ENCODE data around the gene RAPGEF4. TPM values are rescaled to one million over a fixed set of nuclear protein-coding genes. Genes with fewer than 3 reads are reported as not detected.

RAPGEF4 gene
- total and polyA plus RNA-seq, 2 donors (not counting 1 experiment from before 2014, with no cell fraction given), result 0.22 to 0.30 TPM

DNA sequence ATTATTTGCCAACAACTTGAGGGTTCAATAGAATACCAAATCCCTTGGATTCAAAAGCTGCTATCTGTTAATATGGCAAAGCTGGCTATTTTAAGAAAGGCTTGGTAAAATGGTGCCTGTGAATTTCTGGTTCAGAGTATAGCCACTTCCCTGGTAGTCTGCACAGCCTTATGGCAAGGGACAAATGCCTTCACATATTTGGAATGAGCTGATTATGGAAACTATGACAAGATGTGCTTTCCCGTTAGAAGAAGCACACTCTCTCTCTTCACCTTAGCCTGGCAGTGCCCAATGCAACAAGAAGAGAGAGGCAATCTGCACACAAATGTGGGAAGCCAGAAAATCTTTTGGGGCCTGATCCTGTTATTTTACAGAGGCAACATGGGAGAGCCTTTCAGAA, 292.5 kb downstream of the RAPGEF4 start:
- Mint-ChIP-seq H3K27ac (no peak overlapping the region), H3K4me3 (no peak overlapping the region), H3K9me3 (ENCODE audit: insufficient read depth) (no peaks in the 10 kb centered on the region), H3K4me1 (peaks cover 1% of the 10 kb centered on the region), H3K27me3 (peaks cover 16% of the 10 kb centered on the region)
- no peak for TF ChIP-seq EZH2 (IDR thresholded peaks at IDR 0.05; ENCODE audit: borderline replicate concordance, insufficient read depth, low read depth, low read length, poor library complexity, severe bottlenecking)
- TF ChIP-seq, protein P1, sequence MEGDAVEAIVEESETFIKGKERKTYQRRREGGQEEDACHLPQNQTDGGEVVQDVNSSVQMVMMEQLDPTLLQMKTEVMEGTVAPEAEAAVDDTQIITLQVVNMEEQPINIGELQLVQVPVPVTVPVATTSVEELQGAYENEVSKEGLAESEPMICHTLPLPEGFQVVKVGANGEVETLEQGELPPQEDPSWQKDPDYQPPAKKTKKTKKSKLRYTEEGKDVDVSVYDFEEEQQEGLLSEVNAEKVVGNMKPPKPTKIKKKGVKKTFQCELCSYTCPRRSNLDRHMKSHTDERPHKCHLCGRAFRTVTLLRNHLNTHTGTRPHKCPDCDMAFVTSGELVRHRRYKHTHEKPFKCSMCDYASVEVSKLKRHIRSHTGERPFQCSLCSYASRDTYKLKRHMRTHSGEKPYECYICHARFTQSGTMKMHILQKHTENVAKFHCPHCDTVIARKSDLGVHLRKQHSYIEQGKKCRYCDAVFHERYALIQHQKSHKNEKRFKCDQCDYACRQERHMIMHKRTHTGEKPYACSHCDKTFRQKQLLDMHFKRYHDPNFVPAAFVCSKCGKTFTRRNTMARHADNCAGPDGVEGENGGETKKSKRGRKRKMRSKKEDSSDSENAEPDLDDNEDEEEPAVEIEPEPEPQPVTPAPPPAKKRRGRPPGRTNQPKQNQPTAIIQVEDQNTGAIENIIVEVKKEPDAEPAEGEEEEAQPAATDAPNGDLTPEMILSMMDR (IDR thresholded peaks at IDR 0.05), result no peak
- ChIA-PET POLR2A (no interaction called here), CTCF (interaction anchor here (0.7 to 6.8 kb wide), 21 partner anchors 8 to 1315 kb away, joined by 3 to 303 read pairs (median 4); no protein-coding TSS in a partner anchor)
- DNase-seq (no peak), ATAC-seq (ENCODE audit: low read depth) (no peak)
- no peaks in the 10 kb centered on the region for H3K9me3 ChIP-seq (ENCODE audit: control extremely low read depth in 1 of 3, control insufficient read depth in 2 of 3, insufficient read depth in 1 of 3, low read length in 2 of 3)
- no peaks in the 10 kb centered on the region for H3K36me3 ChIP-seq (replicated peaks in 1 of 2; ENCODE audit: control extremely low read depth in 1 of 2, control insufficient read depth in 1 of 2, extremely low read depth in 1 of 2, insufficient read depth in 2 of 2, low read length in 1 of 2)
- H3K4me2 ChIP-seq (replicated peaks; ENCODE audit: low read depth, low read length, poor library complexity, severe bottlenecking), result no peak overlapping the region
- no peaks in the 10 kb centered on the region for H4K20me1 ChIP-seq (ENCODE audit: control insufficient read depth, insufficient read depth, low read length, poor library complexity, severe bottlenecking)
- H3K27me3 ChIP-seq (replicated peaks in 1 of 4; ENCODE audit: control extremely low read depth in 1 of 4, control insufficient read depth in 3 of 4, insufficient read depth in 4 of 4, low read length in 3 of 4), result peaks cover 0 to 3% (median 0%) of the 10 kb centered on the region in 4 experiments
- peaks cover 4 to 8% of the 10 kb centered on the region in 2 donors for H3K4me1 ChIP-seq (ENCODE audit: control insufficient read depth in 2 of 2, insufficient read depth in 2 of 2, low read length in 2 of 2)
- no CpG with 5 or more reads among the region's 1 CpG for WGBS (ENCODE audit: insufficient coverage)
- no peaks in the 10 kb centered on the region for H3K79me2 ChIP-seq (ENCODE audit: control insufficient read depth, insufficient read depth, low read length)
- no peak overlapping the region for H3K9ac ChIP-seq (ENCODE audit: low read length)
- intact Hi-C loops (cut with micrococcal nuclease), result no loop called here
- H3K27ac ChIP-seq (ENCODE audit: low read length in 2 of 2), result no peak overlapping the region
- no peak overlapping the region for H2AFZ ChIP-seq (ENCODE audit: insufficient read depth, low read depth, low read length, poor library complexity, severe bottlenecking)
- H3K4me3 ChIP-seq (ENCODE audit: control extremely low read depth in 1 of 5, extremely low read depth in 1 of 5, insufficient read depth in 1 of 5, low read depth in 2 of 5, low read length in 4 of 5), result no peak overlapping the region

GRCh38 chr2:173028671-173029070, 293.0 kb downstream of the RAPGEF4 start:
- Histone ChIP-seq H3K9ac (ENCODE audit: low read length) (no peak overlapping the region), H3K27me3 (replicated peaks in 1 of 4; ENCODE audit: control extremely low read depth in 1 of 4, control insufficient read depth in 3 of 4, insufficient read depth in 4 of 4, low read length in 3 of 4) (peaks cover 0 to 3% (median 0%) of the 10 kb centered on the region in 4 experiments), H2AFZ (ENCODE audit: insufficient read depth, low read depth, low read length, poor library complexity, severe bottlenecking) (no peak overlapping the region), H3K9me3 (ENCODE audit: control extremely low read depth in 1 of 3, control insufficient read depth in 2 of 3, insufficient read depth in 1 of 3, low read length in 2 of 3) (no peaks in the 10 kb centered on the region), H3K79me2 (ENCODE audit: control insufficient read depth, insufficient read depth, low read length) (no peaks in the 10 kb centered on the region), H3K4me3 (ENCODE audit: control extremely low read depth in 1 of 5, extremely low read depth in 1 of 5, insufficient read depth in 1 of 5, low read depth in 2 of 5, low read length in 4 of 5) (no peak overlapping the region), H3K36me3 (replicated peaks in 1 of 2; ENCODE audit: control extremely low read depth in 1 of 2, control insufficient read depth in 1 of 2, extremely low read depth in 1 of 2, insufficient read depth in 2 of 2, low read length in 1 of 2) (no peaks in the 10 kb centered on the region), H3K4me2 (replicated peaks; ENCODE audit: low read depth, low read length, poor library complexity, severe bottlenecking) (no peak overlapping the region), H4K20me1 (ENCODE audit: control insufficient read depth, insufficient read depth, low read length, poor library complexity, severe bottlenecking) (no peaks in the 10 kb centered on the region), H3K4me1 (ENCODE audit: control insufficient read depth in 2 of 2, insufficient read depth in 2 of 2, low read length in 2 of 2) (peaks cover 4 to 8% of the 10 kb centered on the region in 2 donors), H3K27ac (ENCODE audit: low read length in 2 of 2) (no peak overlapping the region)
- H3K4me3 Mint-ChIP-seq, result no peak overlapping the region
- intact Hi-C loops (cut with micrococcal nuclease), result no loop called here
- TF ChIP-seq, protein P1 (IDR thresholded peaks at IDR 0.05), result no peak
- no peak for TF ChIP-seq EZH2 (IDR thresholded peaks at IDR 0.05; ENCODE audit: borderline replicate concordance, insufficient read depth, low read depth, low read length, poor library complexity, severe bottlenecking)
- POLR2A ChIA-PET, result no interaction called here
- H3K9me3 Mint-ChIP-seq (ENCODE audit: insufficient read depth), result no peaks in the 10 kb centered on the region
- ATAC-seq (ENCODE audit: low read depth), result no peak
- WGBS (ENCODE audit: insufficient coverage), result 92% methylated on average over 1 of the region's 5 CpGs
- H3K4me1 Mint-ChIP-seq, result peaks cover 1% of the 10 kb centered on the region
- DNase-seq, result no peak
- no peak overlapping the region for H3K27ac Mint-ChIP-seq
- peaks cover 16% of the 10 kb centered on the region for H3K27me3 Mint-ChIP-seq
- CTCF ChIA-PET, result interaction anchor here (0.7 to 6.8 kb wide), 12 partner anchors 8 to 1315 kb away, joined by 3 to 303 read pairs (median 5); no protein-coding TSS in a partner anchor

Data from B cell (primary cell).